GM18498 (cell line): ENCODE data around the gene FZD1.
"Not testable (repeated sequence)": the region's sequence is repeated elsewhere in the genome, so short reads cannot be mapped to it uniquely, and the experiment has no call there.

ENCODE experiments used
- ATAC-seq: cut with Tn5 transposase; IDR thresholded peaks from one replicate; pipeline ENCODE4 v1.9.1; 2021; ENCODE audit warnings: mild to moderate bottlenecking, moderate library complexity; ENCODE audit not compliant: unreplicated experiment

FZD1 gene

DNA sequence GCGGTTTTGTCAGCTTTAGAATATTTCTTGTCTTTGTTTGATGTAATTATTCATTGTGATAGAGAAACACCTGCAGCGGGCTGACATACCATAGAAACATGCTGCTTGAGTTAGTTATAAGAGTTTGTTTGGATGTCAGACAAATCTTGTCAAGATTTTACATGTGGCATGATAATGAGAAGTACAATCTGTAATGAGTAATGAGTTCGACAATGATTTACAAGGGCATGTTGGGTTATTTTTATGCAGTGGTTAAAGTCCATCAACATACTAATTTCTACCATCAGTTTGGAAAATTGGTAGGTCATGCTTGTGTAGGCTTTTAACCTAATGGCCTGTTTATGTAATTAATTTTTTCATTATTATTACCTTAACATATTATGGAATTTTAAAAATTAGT, 31.3 kb downstream of the FZD1 start:
- ATAC-seq = no peak

DNA sequence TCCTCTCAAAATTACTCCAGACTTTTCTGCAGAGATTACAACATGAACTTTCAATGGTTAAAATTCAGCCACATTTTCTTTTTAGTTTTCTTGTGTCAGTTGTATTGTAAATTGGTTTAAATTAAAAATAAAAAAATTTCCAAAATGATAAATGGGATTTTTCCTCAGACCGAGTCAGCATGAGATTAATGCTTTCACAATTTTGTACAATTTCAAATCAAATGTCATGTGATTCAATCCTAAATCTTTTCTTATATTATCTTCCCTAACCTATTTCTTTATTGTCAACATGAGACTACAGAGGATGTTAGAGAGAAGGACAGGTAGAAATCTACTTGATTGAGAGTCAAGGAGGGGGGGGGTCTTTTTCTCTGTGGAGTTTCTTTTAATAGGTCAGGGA, 33.7 kb downstream of the FZD1 start:
- ATAC-seq = no peak

DNA sequence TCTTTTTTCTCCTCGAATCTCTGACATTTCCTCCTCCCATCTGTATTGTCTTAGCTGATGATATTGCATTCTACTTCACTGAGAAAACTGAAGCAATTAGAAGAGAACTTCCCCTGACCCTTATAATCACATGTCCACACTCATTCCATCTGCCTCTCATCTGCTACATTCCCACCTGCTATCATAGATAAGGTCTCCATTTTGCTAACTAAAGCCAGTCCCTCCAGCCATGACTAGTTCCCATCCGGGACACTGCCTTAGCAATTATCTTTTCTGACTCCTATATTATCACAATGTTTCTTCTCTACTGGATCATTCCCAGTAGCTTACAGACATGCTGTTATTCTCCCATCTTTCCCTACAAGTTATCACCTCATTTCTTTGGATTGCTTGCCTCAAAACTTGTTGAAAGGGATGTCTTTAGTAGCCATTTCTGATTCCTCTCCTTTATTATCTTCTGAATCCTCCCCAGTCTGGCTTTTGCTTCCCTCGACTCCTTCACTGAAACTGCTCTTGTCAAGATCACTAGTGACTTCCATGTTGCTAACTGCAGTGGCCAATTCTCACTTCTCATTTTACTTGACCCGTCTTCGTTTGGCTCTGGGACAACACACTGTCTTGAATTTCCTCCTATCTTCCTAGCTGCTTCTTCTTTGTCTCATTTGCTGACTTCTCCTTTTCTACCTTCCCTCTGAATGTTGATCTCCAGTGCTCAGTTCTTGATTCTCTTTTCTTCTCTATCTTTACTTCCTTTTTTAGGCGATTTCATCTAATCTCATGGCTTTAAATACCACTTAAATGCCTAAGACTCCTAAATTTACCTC, 35.9 kb downstream of the FZD1 start:
- ATAC-seq = no peak

DNA sequence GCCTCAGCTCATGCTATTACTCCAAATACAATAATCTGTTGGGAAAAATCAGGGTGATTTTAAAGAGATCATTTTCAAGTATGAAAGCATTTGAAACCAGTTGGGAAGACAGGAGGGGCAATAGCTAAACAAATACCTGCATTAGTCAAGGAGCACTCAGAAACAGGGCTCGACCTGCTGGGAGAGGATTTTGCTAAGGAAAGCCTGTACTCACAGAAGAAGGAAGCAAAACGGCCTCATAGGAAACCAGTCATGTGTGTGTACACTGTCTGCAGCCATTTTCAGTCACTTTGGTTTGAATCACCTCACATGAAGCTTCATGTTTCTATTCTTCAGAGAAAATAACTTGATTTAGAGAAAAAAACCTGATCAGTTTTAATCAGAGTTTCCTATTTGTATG, 38.6 kb downstream of the FZD1 start:
- no peak for ATAC-seq

DNA sequence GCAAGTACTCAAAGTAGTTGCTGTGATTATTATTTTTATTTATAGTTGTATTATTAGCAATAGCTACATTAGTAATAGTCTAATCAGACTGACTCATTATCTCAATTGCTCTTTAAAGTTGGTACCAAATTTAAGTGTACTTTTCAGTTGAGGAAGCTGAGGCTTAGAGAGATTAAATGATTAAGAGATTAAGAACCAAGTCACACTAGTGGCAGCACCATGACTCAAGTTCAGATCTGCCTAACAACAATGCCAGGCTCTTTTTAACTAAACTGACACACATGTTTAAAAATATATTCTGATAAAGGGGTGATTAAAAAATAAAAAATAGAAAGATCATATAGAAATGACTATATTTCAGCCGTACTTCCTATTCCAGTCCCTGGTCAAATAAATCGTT, 42.0 kb downstream of the FZD1 start:
- no peak for ATAC-seq

DNA sequence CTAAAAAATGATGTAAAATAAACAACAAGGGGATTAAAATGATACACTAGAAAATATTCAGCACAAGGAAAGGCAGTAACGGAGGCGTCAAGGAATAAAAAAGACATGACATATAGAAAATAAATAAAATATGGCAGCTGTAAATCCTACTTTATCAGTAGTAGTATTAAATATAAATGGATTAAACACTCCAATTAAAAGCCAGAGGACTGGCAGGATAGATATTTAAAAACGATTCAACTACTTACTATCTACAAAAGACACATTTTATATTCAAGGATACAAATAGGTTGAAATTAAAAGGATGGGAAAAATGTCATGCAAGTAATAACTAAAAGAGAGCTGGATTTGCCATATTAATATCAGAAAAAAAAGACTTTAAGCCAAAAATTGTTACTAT, 43.2 kb downstream of the FZD1 start:
- no peak for ATAC-seq

DNA sequence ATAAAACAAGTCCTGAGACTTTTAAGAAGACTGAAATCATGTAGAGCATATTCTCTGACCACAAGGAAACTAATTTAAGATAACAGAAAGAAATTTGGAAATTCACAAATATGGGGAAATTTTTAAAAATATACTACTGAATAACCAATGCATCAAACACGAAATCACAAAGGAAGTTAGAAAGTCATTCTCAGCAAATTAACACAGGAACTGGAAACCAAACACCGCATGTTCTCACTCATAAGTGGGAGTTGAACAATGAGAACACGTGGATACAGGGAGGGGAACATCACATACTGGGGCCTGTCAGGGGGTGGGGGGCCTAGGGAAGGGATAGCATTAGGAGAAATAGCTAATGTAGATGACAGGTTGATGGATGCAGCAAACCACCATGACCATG, 44.0 kb downstream of the FZD1 start:
- ATAC-seq = not testable (repeated sequence)

DNA sequence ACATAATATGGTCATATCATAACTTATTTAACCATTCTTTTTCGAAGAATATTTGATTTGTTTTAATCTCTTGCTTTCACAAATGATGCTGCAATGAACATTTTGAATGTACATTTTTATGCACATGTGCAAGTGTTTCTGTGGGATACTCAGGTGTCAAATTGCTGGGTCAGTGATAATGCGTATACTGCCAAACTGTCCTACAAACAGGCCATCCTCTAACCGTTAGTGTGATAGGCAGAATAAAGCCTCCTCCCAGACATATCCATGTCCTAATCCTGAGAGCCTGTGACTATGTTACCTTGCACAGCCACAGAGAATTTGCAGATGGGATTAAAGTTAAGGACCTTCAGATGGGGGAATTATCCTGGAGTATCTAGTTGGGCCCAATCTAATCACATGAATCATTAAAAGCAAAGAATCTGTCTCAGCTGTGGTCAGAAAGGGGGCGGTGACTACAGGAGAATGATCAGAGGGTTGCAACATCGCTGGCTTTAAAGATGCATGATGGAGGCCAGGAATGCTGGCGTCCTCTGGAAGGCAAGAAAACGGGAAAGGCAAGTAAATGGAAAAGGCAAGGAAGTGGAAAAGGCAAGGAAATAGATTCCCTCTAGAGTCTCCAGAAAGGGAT, 46.7 kb downstream of the FZD1 start:
- no peak for ATAC-seq

DNA sequence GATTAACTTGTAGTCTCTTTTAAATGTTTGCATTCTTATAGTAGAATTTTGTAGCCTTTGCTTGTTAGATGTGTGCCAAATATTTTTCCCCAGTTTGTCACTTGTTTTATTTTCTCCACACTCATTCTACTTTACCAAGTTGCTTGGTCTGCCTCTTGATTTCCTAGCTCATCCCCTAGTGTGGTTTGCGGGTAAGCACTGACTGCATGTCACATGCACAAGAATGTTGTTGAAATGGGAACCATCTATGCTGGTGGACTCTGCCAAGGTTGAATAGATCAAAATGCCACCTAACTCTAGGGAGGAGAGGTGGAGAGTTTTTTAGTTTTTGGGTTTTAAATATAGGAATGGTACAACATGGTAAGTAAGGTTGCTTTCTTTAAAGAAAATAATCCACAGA, 47.6 kb downstream of the FZD1 start:
- ATAC-seq = no peak

DNA sequence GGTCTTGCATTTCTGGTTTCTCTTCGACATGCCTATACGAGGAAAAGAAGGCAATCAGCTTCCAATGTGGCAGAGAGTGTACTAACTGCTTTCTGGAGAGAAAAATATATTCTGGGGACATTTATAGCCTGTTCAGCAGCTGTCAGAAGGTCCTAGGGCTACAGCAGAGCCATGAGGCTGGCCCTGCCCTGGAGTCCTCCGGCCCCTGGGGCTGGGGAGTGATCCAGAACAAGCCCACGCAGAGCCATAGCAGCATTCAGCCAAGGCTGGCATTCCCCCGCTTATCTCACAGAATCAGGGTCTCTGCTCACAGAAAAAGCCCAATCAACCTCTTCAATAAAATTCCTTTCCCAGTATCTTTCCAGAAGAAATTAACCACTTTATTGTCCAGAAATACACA, 48.9 kb downstream of the FZD1 start:
- no peak for ATAC-seq

DNA sequence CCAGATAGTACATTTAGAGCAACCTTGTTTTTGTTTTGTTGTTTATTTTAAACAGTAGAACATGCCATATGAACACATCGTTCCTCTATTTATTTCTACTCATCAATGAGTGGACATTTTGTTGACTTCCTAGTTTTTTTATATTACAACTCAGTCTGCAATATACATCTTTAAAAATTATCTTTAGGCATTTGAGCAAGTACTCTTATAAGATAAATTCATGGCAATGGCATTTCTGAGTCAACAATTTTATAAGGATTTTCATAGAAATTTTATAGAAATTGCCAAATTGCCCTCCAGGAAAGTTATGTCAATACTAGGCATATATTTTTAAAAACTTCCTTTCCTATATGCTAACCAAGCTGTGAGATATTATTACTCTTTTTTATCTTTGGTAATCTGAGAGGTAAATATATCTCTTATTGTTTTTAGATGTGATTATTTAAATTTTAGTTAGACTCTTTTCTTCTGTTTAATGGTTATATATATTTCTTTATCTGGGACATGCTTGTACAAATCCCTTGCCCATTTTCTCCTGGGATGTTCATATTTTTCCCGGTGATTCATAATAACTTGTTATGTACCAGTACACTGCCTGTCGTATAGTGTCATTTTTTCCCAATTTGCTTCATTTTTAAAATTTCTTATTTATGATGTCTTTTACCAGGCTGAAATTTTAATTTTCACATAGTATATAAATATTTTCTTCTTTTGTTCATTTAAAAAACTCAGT, 50.5 kb downstream of the FZD1 start:
- ATAC-seq = no peak

DNA sequence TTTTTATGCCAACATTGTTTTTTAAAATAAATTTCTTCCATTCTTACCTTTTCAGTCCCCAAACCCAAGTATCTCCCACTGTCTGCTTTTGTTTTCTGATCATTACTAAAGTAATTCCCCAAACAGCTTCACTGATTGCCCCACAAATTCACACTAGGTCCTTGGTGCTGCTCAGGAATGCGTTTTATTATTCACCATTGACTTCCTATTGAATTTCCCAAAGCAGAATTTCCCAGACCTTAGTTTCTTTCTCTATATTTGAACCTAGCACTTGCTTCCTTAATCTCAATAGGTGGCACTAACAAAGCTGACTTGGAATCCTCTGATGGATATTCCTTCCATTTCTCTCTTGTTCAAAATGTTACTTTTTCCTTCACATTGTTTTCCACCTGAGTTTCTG, 52.2 kb downstream of the FZD1 start:
- ATAC-seq = no peak

DNA sequence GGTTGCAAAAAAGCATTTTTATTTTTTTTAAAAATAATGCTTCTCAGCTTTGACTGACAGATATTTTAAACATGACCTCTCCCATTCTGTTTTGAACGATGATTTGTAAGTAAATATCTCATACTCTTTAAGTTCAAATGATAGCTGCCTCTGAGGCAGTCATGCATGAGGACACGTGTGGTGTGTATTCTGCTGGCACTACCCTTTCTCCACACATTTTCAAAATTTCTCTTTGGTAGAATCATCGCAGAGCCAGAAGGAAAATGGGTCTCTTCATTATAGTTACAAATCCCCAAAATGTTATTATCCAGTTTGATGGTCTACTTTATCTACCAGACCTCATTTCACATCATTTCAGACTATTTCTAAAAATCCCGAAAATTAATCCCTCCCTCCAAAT, 55.1 kb downstream of the FZD1 start:
- ATAC-seq = no peak

DNA sequence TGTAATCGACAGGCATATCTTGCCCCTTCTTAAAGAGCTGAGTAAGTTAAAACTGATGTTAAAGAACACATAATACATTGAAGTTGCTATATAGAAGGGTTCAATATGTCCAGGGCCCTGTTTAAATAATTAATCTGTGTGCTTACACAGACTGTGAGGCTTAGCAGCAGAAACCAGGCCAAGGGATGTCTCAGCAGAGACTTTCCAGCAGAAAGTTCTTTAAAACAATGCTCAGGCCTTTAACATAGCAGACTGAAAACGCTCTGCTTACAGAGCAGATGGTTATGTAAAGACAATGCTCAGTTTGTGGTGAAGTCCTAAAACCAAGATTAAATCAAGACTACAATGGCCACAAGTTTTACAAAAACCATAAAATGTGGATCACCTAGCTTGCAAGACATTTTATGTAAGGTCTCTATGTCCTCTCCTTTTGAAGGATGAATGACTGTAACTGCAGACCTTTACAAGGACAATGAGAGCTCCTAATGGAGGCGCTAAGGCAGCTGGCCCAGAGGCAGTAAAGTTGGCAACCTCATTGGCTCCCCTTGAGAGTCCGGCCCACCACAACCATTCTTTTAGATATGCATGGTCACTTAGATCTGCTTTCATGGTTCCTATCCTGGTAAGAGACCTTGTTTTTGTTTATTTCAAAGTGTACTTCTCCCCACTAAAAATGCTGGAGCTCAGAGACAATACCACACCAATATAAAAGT, 56.3 kb downstream of the FZD1 start:
- no peak for ATAC-seq
